ENCODE measurements around the gene HTD2.

Gene HTD2

DNA sequence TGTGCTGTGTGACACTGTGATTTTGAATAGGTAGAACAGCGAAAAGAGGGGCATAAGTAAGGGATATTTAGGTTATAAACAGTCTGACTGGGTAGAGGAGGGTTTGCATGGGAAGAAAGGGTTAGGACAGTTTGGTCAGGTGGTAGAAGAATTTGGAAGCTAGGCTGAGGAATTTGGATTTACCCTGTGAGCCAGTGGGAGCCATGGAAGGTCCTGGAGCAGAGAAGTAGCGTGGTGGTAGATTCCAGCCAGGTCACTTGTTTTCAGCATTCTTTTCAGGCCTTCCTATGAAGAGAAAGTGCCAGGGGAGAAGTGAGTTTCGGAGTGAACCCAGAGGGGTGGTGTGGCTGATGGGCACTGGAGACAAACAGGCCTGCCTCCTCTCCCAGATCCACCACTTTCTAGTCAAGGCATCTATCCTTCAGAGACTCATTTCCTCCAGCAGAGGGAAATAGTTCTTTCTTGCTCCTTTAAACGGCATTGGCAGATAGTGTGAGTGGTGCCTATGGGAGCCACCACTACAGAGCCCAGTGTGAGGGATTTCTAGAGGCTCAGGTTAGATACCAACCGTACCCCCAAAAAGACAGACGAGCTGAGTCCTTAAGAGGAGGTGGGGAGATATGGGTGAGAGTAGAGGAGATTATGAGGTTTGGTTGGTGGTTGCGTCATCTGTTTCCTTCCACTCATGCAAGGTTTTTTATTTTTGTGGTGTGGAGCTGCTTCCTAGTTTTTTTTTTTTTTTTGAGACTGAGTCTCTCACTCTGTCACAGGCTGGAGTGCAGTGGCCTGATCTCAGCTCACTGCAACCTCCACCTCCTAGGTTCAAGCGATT, 47.6 kb downstream of the HTD2 start:
- DNase-seq (ENCODE audit: insufficient read length, low spot score): no peak
- peak; percentile 80 for FAIRE-seq

- no peak for DNase-seq (ENCODE audit: insufficient read length, low spot score)
- FAIRE-seq: peak; percentile 96
These were observed 48.9 kb downstream of the HTD2 start for GRCh38 chr3:58355179-58355578.

DNA sequence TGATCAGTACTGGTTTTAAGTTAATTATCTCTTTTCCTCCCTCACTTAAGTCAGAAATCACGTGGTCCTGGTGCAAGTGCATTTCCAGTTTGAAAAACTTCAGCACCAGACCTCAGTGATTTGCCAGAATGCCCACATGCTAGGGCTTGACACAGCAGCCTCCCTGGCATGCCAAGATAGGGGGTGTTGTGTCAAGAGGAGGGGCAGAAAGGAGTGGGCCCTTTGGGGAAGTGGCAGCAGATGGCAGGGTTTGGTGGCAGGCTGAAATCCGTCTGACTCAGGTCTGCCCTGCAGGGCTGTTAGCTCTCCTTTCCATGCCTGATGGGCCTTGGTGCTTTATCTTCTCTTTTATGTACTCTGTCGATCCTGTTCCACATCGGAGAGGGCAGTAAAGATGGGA, 49.7 kb downstream of the HTD2 start:
- DNase-seq (ENCODE audit: insufficient read length, low spot score): no peak
- peak; percentile 78 for FAIRE-seq

DNA sequence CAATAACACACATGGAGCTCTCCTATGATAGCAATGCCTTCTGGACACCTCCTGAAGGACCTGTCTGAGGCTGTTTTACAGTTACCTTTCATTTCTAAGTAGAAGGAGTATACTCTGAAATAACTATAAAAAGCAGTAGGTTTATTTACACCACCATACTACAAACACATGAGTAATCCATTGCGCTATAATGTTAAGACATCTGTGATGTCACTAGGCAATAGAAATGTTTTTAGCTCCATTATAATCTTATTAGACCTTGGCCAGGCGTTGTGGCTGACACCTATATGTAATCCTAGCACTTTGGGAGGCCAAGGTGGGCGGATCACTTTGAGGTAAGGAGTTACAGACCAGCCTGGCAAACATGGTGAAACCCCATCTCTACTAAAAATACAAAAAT, 51.1 kb downstream of the HTD2 start:
- DNase-seq (ENCODE audit: insufficient read length, low spot score) (no peak), FAIRE-seq (no peak)

GRCh38 chr3:58358092-58358491, 51.8 kb downstream of the HTD2 start:
- FAIRE-seq (no peak), DNase-seq (ENCODE audit: insufficient read length, low spot score) (no peak)

DNA sequence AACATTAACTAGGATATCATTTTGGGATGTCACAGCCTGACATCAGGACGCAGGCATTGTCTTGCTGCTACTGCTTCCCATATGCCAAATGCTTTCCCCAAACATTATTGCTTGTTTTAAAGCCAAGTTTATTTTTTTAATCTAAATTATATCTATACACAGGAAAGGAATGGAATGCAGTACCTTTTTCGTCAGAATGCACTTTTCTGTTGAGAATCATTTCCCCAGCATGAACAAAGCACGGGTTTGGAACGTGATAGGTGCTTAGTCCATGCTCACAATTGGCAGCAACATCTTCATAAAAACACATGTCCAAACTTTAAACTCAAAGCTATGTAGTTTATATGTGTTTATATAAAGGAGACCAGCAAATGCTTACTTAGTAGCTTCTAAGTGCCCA, 52.5 kb downstream of the HTD2 start:
- FAIRE-seq: no peak
- no peak for DNase-seq (ENCODE audit: insufficient read length, low spot score)

DNA sequence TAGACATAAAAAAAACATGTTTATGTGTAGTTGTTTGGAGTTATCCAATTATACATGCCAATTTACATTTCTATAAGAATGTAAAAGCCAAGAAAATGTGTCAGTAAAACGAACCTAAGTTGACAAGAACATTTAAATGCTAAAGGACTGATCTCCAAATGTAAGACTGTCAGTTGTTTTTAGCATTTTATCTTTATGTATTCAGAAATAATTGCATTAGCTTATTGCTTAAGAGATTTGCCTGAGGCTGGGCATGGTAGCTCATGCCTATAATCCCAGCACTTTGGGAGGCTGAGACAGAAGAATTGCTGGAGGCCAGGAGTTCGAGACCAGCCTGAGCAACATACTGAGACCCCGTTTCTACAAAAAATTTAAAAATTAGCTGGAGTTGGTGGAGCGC, 53.3 kb downstream of the HTD2 start:
- DNase-seq (ENCODE audit: insufficient read length, low spot score): no peak
- no peak for FAIRE-seq

DNA sequence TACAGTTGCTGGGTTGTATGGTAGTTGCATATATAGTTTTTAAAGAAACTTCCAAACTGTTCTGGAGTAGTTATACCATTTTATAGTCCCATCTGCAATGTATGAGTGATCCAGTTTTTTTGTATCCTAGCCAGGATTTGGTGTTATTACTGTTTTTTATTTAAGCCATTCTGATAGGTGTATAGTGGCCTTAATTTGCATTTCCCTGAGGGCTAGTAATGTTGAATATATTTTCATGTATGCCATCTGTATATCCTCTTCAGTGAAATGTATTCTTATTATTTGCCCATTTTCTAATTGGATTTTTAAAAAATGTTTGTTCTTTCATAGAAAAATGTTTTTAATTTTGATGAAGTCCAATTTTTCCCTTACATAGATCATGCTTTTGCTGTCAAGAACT, 55.5 kb downstream of the HTD2 start:
- FAIRE-seq (no peak), DNase-seq (ENCODE audit: insufficient read length, low spot score) (no peak)

DNA sequence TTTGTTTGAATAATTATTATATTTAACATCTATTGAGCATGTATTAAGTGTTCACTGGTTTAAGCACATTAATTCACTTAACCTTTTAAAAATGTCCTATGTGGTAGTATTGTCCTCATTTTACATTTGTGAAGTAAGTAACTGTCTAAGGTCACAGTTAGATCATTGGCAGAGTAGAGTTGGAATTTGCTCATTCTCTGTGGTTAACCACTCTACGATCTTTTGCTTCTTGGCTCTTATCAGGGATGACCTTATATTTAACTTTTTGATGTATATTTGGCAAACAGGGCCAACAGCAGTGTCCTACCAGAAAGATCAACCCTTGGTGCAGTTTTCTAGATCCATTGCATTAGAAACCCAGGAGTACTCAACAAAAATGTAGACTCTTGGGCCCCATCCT, 60.4 kb downstream of the HTD2 start:
- DNase-seq (ENCODE audit: insufficient read length, low spot score) (no peak), FAIRE-seq (peak; percentile 18)

GRCh38 chr3:58369038-58369437, 62.7 kb downstream of the HTD2 start:
- no peak for FAIRE-seq
- DNase-seq (ENCODE audit: insufficient read length, low spot score): no peak

Measured in GM19239 (cell line).